H1 (cell line): Measurements from ENCODE around the gene RMDN2.

Experiments used
- ATF2 ChIP-seq: IDR thresholded peaks from 2 replicates; pipeline ENCODE4 v1.6.1; 2012; ENCODE audit warnings: low read length, inconsistent platforms
- CTCF ChIP-seq, 3 experiments: IDR thresholded peaks; 1 replicate in 2 of 3; 2 replicates in 1 of 3; pipeline versions ENCODE4 v1.5.1 to v1.6.1; 2011; ENCODE audit warnings: low read length in 3 of 3, mild to moderate bottlenecking in 3 of 3, inconsistent platforms in 2 of 3, low read depth in 1 of 3, moderate library complexity in 1 of 3; ENCODE audit not compliant: insufficient read depth in 1 of 3; ENCODE audit errors: control extremely low read depth in 1 of 3
- SRF ChIP-seq: IDR thresholded peaks from 2 replicates; pipeline ENCODE4 v1.6.1; 2011; ENCODE audit warnings: mild to moderate bottlenecking, low read depth, low read length, moderate library complexity

GRCh38 chr2:38033646-38034045 is 108.6 kb downstream of the RMDN2 start:
- TF ChIP-seq CTCF (IDR thresholded peaks at IDR 0.05; ENCODE audit: control extremely low read depth in 1 of 3, insufficient read depth in 1 of 3, low read depth in 1 of 3, low read length in 3 of 3) (no peak), SRF (no peak), ATF2 (no peak)
